ENCODE results near the gene CEP250.

GRCh38 chr20:35467339-35468224 lies 12.2 kb downstream of the CEP250 start:
- TF ChIP-seq, protein P1, sequence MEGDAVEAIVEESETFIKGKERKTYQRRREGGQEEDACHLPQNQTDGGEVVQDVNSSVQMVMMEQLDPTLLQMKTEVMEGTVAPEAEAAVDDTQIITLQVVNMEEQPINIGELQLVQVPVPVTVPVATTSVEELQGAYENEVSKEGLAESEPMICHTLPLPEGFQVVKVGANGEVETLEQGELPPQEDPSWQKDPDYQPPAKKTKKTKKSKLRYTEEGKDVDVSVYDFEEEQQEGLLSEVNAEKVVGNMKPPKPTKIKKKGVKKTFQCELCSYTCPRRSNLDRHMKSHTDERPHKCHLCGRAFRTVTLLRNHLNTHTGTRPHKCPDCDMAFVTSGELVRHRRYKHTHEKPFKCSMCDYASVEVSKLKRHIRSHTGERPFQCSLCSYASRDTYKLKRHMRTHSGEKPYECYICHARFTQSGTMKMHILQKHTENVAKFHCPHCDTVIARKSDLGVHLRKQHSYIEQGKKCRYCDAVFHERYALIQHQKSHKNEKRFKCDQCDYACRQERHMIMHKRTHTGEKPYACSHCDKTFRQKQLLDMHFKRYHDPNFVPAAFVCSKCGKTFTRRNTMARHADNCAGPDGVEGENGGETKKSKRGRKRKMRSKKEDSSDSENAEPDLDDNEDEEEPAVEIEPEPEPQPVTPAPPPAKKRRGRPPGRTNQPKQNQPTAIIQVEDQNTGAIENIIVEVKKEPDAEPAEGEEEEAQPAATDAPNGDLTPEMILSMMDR (IDR thresholded peaks at IDR 0.05): no peak
- TF ChIP-seq POLR2A (IDR thresholded peaks at IDR 0.05): no peak

Measured in Peyer's patch (tissue), 4 donors.